K562 (cell line): ENCODE results near the gene EFCAB8.

ENCODE experiments used
- CHD2 ChIP-seq: IDR thresholded peaks from 2 replicates; pipeline ENCODE4 v1.6.1; 2011; ENCODE audit warnings: low read depth, low read length
- CTCF ChIP-seq, 3 experiments: IDR thresholded peaks in 2 of 3; conservative IDR thresholded peaks in 1 of 3; 2 replicates each; pipeline ENCODE4 v1.5.1; 2011 to 2012; ENCODE audit warnings: low read length in 3 of 3, mild to moderate bottlenecking in 3 of 3, control low read depth in 2 of 3, improper control_type of control experiment in 1 of 3, inconsistent platforms in 1 of 3, low read depth in 1 of 3, mixed read lengths in 1 of 3, moderate library complexity in 1 of 3; ENCODE audit not compliant: insufficient read depth in 2 of 3
- DNMT1 ChIP-seq: fragments of 450-650 bp; IDR thresholded peaks from 2 replicates; pipeline ENCODE4 v1.6.1; 2016; ENCODE audit warnings: antibody characterized with exemption, mild to moderate bottlenecking
- FOXM1 ChIP-seq, 2 experiments: fragments of 450-650 bp in 1 of 2; sonication (generic) in 1 of 2; formaldehyde crosslinking in 1 of 2; IDR thresholded peaks; 2 replicates each; pipeline versions ENCODE4 v1.6.1 to v1.9.0; 2017 to 2022; ENCODE audit warnings: low read depth in 2 of 2, mild to moderate bottlenecking in 2 of 2, missing genetic modification reagents in 1 of 2, moderate library complexity in 1 of 2
- HDAC6 ChIP-seq: IDR thresholded peaks from 2 replicates; pipeline ENCODE4 v1.6.1; 2012; ENCODE audit warnings: low read depth, mild to moderate bottlenecking, control low read depth, inconsistent platforms, low read length, moderate library complexity
- SMARCE1 ChIP-seq: fragments of 450-650 bp; IDR thresholded peaks from 2 replicates; pipeline ENCODE4 v1.7.1; 2016; ENCODE audit warnings: mild to moderate bottlenecking
- ZNF76 ChIP-seq: fragments of 250-450 bp; sonication (Bioruptor Pico); IDR thresholded peaks from 2 replicates; pipeline ENCODE4 v1.4.0; 2020; ENCODE audit warnings: mild to moderate bottlenecking, moderate library complexity, borderline replicate concordance
- ZNF77 ChIP-seq: fragments of 250-450 bp; sonication (Bioruptor Pico); IDR thresholded peaks from 2 replicates; pipeline ENCODE4 v1.5.0; 2020
- ZSCAN32 ChIP-seq: fragments of 450-650 bp; formaldehyde crosslinking; IDR thresholded peaks from 2 replicates; pipeline ENCODE4 v1.4.0; 2020; ENCODE audit warnings: mild to moderate bottlenecking, moderate library complexity

GRCh38 chr20:32945710-32946221 lies 87.0 kb downstream of the EFCAB8 start:
- TF ChIP-seq DNMT1 (no peak), ZNF77 (no peak), SMARCE1 (no peak), HDAC6 (no peak), CHD2 (no peak), FOXM1 (IDR thresholded peaks at IDR 0.05; ENCODE audit: low read depth) (no peak), FOXM1 (CRISPR knock-in tag; IDR thresholded peaks at IDR 0.05; ENCODE audit: low read depth) (no peak), ZSCAN32 (CRISPR knock-in tag) (no peak), CTCF (IDR thresholded peaks at IDR 0.05 in 2 of 3, conservative IDR thresholded peaks at IDR 0.05 in 1 of 3; ENCODE audit: insufficient read depth in 2 of 3, low read depth in 1 of 3, low read length in 3 of 3) (peak; percentile 53 to 57 (median 57); a peak in 5 of 6 replicates), ZNF76 (CRISPR knock-in tag) (no peak)
